HepG2 (cell line): ENCODE results near the gene CBX5. TPM values are rescaled to one million over a fixed set of nuclear protein-coding genes. Genes with fewer than 3 reads are reported as not detected.
A peak's percentile ranks its signal among the peaks of the same experiment; 100 is the strongest.

ENCODE experiments used
- HNRNPUL1 ChIP-seq: fragments of 200-400 bp; formaldehyde crosslinking; IDR thresholded peaks from 2 replicates; pipeline ENCODE4 v1.6.1; 2017; ENCODE audit warnings: low read depth, mild to moderate bottlenecking, low read length, moderate library complexity
- JARID2 ChIP-seq: sonication (generic); formaldehyde crosslinking; IDR thresholded peaks from 2 replicates; pipeline ENCODE4 v1.8.1; 2023; ENCODE audit warnings: missing genetic modification reagents, inconsistent platforms; ENCODE audit not compliant: insufficient replicate concordance
- JUN ChIP-seq: sonication (generic); formaldehyde crosslinking; IDR thresholded peaks from 2 replicates; pipeline ENCODE4 v1.4.0; 2020; ENCODE audit warnings: mild to moderate bottlenecking, missing genetic modification reagents
- MIER3 ChIP-seq: IDR thresholded peaks from 2 replicates; pipeline ENCODE4 v1.6.1; 2016; ENCODE audit warnings: missing compliant biosample characterization, borderline replicate concordance
- NCOA2 ChIP-seq: sonication (generic); formaldehyde crosslinking; IDR thresholded peaks from 2 replicates; pipeline ENCODE4 v1.8.0; 2022; ENCODE audit warnings: inconsistent platforms
- NFKBIZ ChIP-seq: IDR thresholded peaks from 2 replicates; pipeline ENCODE4 v1.6.1; 2018; ENCODE audit warnings: missing genetic modification reagents, missing compliant biosample characterization
- NFYB ChIP-seq: sonication (generic); formaldehyde crosslinking; IDR thresholded peaks from 2 replicates; pipeline ENCODE4 v1.4.0; 2020; ENCODE audit warnings: missing genetic modification reagents
- REPIN1 ChIP-seq: sonication (generic); formaldehyde crosslinking; IDR thresholded peaks from 2 replicates; pipeline ENCODE4 v1.8.0; 2022; ENCODE audit warnings: missing genetic modification reagents, low read depth, mild to moderate bottlenecking, borderline replicate concordance
- SRSF4 ChIP-seq: fragments of 200-400 bp; formaldehyde crosslinking; IDR thresholded peaks from one replicate; pipeline ENCODE4 v1.6.1; 2018; ENCODE audit warnings: mild to moderate bottlenecking, low read depth, low read length, moderate library complexity; ENCODE audit not compliant: poor library complexity, severe bottlenecking
- TBL1XR1 ChIP-seq: fragments of 150-350 bp; IDR thresholded peaks from 2 replicates; pipeline ENCODE4 v1.6.1; 2014; ENCODE audit warnings: borderline replicate concordance, low read length; ENCODE audit not compliant: partially characterized antibody
- TEAD3 ChIP-seq: optimal IDR thresholded peaks from 2 replicates; pipeline ENCODE3; 2016; ENCODE audit warnings: borderline replicate concordance
- THAP7 ChIP-seq: sonication (generic); formaldehyde crosslinking; IDR thresholded peaks from 2 replicates; pipeline ENCODE4 v1.8.1; 2023; ENCODE audit warnings: mild to moderate bottlenecking, missing genetic modification reagents
- YEATS2 ChIP-seq: sonication (generic); formaldehyde crosslinking; IDR thresholded peaks from 2 replicates; pipeline ENCODE4 v1.4.0; 2020; ENCODE audit warnings: missing genetic modification reagents, borderline replicate concordance
- ZBTB20 ChIP-seq: sonication (generic); formaldehyde crosslinking; IDR thresholded peaks from 2 replicates; pipeline ENCODE4 v1.8.1; 2023; ENCODE audit warnings: missing genetic modification reagents, low read depth, mild to moderate bottlenecking, borderline replicate concordance
- ZBTB44 ChIP-seq: sonication (generic); formaldehyde crosslinking; IDR thresholded peaks from 2 replicates; pipeline ENCODE4 v1.4.0; 2020; ENCODE audit warnings: missing genetic modification reagents
- ZC3H13 ChIP-seq: sonication (generic); formaldehyde crosslinking; IDR thresholded peaks from 2 replicates; pipeline ENCODE4 v1.8.1; 2023; ENCODE audit warnings: mild to moderate bottlenecking, missing genetic modification reagents, moderate library complexity
- ZFP36L1 ChIP-seq: sonication (generic); formaldehyde crosslinking; IDR thresholded peaks from 2 replicates; pipeline ENCODE4 v1.8.0; 2022; ENCODE audit warnings: mild to moderate bottlenecking, missing genetic modification reagents, moderate library complexity
- ZFP82 ChIP-seq: sonication (generic); formaldehyde crosslinking; IDR thresholded peaks from 2 replicates; pipeline ENCODE4 v1.5.1; 2020; ENCODE audit warnings: mild to moderate bottlenecking, missing genetic modification reagents, borderline replicate concordance
- ZMAT3 ChIP-seq: sonication (generic); formaldehyde crosslinking; conservative IDR thresholded peaks from 2 replicates; pipeline ENCODE4 v1.7.0; 2021; ENCODE audit warnings: missing genetic modification reagents
- ZNF232 ChIP-seq: sonication (generic); formaldehyde crosslinking; IDR thresholded peaks from 2 replicates; pipeline ENCODE4 v1.4.0; 2020; ENCODE audit warnings: missing genetic modification reagents, borderline replicate concordance
- ZNF33B ChIP-seq: sonication (generic); formaldehyde crosslinking; IDR thresholded peaks from 2 replicates; pipeline ENCODE4 v1.5.1; 2020; ENCODE audit warnings: mild to moderate bottlenecking, missing genetic modification reagents
- ZNF343 ChIP-seq: sonication (generic); formaldehyde crosslinking; IDR thresholded peaks from 2 replicates; pipeline ENCODE4 v1.4.0; 2020; ENCODE audit warnings: mild to moderate bottlenecking, missing genetic modification reagents
- ZNF382 ChIP-seq: sonication (generic); formaldehyde crosslinking; IDR thresholded peaks from 2 replicates; pipeline ENCODE4 v1.5.0; 2020; ENCODE audit warnings: missing genetic modification reagents, mild to moderate bottlenecking, borderline replicate concordance
- ZNF44 ChIP-seq: sonication (generic); formaldehyde crosslinking; IDR thresholded peaks from 2 replicates; pipeline ENCODE4 v1.5.1; 2020; ENCODE audit warnings: mild to moderate bottlenecking, missing genetic modification reagents
- ZNF644 ChIP-seq: IDR thresholded peaks from 2 replicates; pipeline ENCODE4 v1.6.1; 2016; ENCODE audit warnings: low read depth
- ZNF724P ChIP-seq: sonication (generic); formaldehyde crosslinking; IDR thresholded peaks from 2 replicates; pipeline ENCODE4 v1.8.0; 2022; ENCODE audit warnings: missing genetic modification reagents, borderline replicate concordance
- polyA plus RNA-seq, 8 experiments: library from polyadenylated mRNA; depleted of rRNA in 3 of 8; stranded (reverse) in 7 of 8; unstranded in 1 of 8; fragments of >200 nt; fragmentation: Illumina TruSeq in 4 of 8; extraction: Trizol in 4 of 8; gene quantifications; 2 replicates each; pipeline versions ENCODE4 v1.2.1 to v1.2.3, GENCODE V29; 2011 to 2016; ENCODE audit warnings: low read depth in 4 of 8, missing spikeins in 1 of 8, mixed read lengths in 1 of 8; ENCODE audit not compliant: insufficient read depth in 1 of 8
- total RNA-seq, 5 experiments: library from RNA; depleted of rRNA; stranded (reverse); fragments of >200 nt; fragmentation: Illumina TruSeq; extraction: Trizol; gene quantifications; 2 replicates each; pipeline ENCODE4 v1.2.3, GENCODE V29; 2016; ENCODE audit warnings: low read depth in 1 of 5

The CBX5 gene
- total and polyA plus RNA-seq, 2 of the 13 experiments (the other 11 are each of a cell fraction or from before 2014, with no cell fraction given) = 16.0 to 22.2 TPM

- TF ChIP-seq ZNF33B = no peak
- TF ChIP-seq ZC3H13 = no peak
- TF ChIP-seq ZNF382 (CRISPR knock-in tag) = no peak
- no peak for TF ChIP-seq TBL1XR1
- TF ChIP-seq TEAD3 (CRISPR knock-in tag) = peak; percentile 86
- no peak for TF ChIP-seq ZBTB44 (CRISPR knock-in tag)
- no peak for TF ChIP-seq HNRNPUL1
- peak; percentile 67; the same call in 1 of the 2 replicates for TF ChIP-seq MIER3 (CRISPR knock-in tag)
- no peak for TF ChIP-seq JARID2 (CRISPR knock-in tag)
- peak; percentile 82 for TF ChIP-seq REPIN1 (CRISPR knock-in tag)
- peak; percentile 39; the same call in 1 of the 2 replicates for TF ChIP-seq NFKBIZ
- no peak for TF ChIP-seq SRSF4
- no peak for TF ChIP-seq ZFP36L1 (CRISPR knock-in tag)
- TF ChIP-seq ZNF343 (CRISPR knock-in tag) = 0 out of 2 replicates have a peak, but pooled peaks have one; percentile 14
- TF ChIP-seq NFYB (CRISPR knock-in tag) = peak; percentile 94
- 0 out of 2 replicates have a peak, but pooled peaks have one; percentile 1 for TF ChIP-seq ZFP82
- 0 out of 2 replicates have a peak, but pooled peaks have one; percentile 40 for TF ChIP-seq ZMAT3 (CRISPR knock-in tag)
- peak; percentile 37 for TF ChIP-seq NCOA2 (CRISPR knock-in tag)
- TF ChIP-seq ZNF644 (CRISPR knock-in tag) = no peak
- TF ChIP-seq ZNF232 (CRISPR knock-in tag) = peak; percentile 47; the same call in 1 of the 2 replicates
- peak; percentile 57; the same call in 1 of the 2 replicates for TF ChIP-seq ZBTB20 (CRISPR knock-in tag)
- TF ChIP-seq ZNF44 (CRISPR knock-in tag) = peak; percentile 77; the same call in 1 of the 2 replicates
- peak; percentile 39 for TF ChIP-seq YEATS2
- no peak; the same call in 1 of the 2 replicates for TF ChIP-seq JUN (CRISPR knock-in tag)
- TF ChIP-seq ZNF724P (CRISPR knock-in tag) = no peak; the same call in 1 of the 2 replicates
- TF ChIP-seq THAP7 (CRISPR knock-in tag) = no peak; the same call in 1 of the 2 replicates
Measured at GRCh38 chr12:54279632-54280467, at the start of gene CBX5 (continued).
